IPS-15b (cell line): ENCODE measurements around the gene FAM217B.
A peak's percentile ranks its signal among the peaks of the same experiment; 100 is the strongest.

Experiments
- H3K27me3 ChIP-seq: one replicate; pipeline ENCODE4 v1.6.1; 2013; ENCODE audit warnings: low read length; ENCODE audit not compliant: control insufficient read depth, insufficient read depth
- H3K36me3 ChIP-seq: one replicate; pipeline ENCODE4 v1.6.1; 2013; ENCODE audit warnings: low read length; ENCODE audit not compliant: control insufficient read depth, insufficient read depth
- H3K4me1 ChIP-seq: one replicate; pipeline ENCODE4 v1.6.1; 2013; ENCODE audit warnings: mild to moderate bottlenecking, low read length; ENCODE audit not compliant: control insufficient read depth, insufficient read depth
- H3K4me3 ChIP-seq: one replicate; pipeline ENCODE4 v1.5.1; 2013; ENCODE audit warnings: low read depth, low read length
- H3K9ac ChIP-seq: one replicate; pipeline ENCODE4 v1.6.1; 2013; ENCODE audit warnings: low read depth, mild to moderate bottlenecking, low read length
- H3K9me3 ChIP-seq: one replicate; pipeline ENCODE4 v1.6.1; 2013; ENCODE audit warnings: mild to moderate bottlenecking, low read length; ENCODE audit not compliant: control insufficient read depth, insufficient read depth

FAM217B gene

GRCh38 chr20:59940129-59940955 is at the start of gene FAM217B, which contains the start of gene PPP1R3D:
Gene FAM217B (plus strand): TSS chr20:59940389. CDS start chr20:59943944, 3,555 bp downstream.
Gene PPP1R3D (minus strand): TSS chr20:59940305. CDS start chr20:59939931, 374 bp downstream.
- Histone ChIP-seq H3K9me3 (peaks cover 4% of the 10 kb centered on the region), H3K4me1 (no peaks in the 10 kb centered on the region), H3K4me3 (peak within 1 kb of the TSS; percentile 98), H3K27me3 (peaks cover 35% of the 10 kb centered on the region), H3K9ac (peak within 1 kb of the TSS; percentile 95), H3K36me3 (peaks cover 4% of the 10 kb centered on the region)

- Histone ChIP-seq H3K36me3 (no peaks in the 10 kb centered on the region), H3K4me3 (no peak overlapping the region)
Measured at GRCh38 chr20:59891581-59891980, 48.6 kb upstream of the FAM217B start.

GRCh38 chr20:59895908-59896307 is 44.3 kb upstream of the FAM217B start:
- no peak overlapping the region for H3K9ac ChIP-seq
- H3K4me3 ChIP-seq = no peak overlapping the region
- H3K4me1 ChIP-seq = no peaks in the 10 kb centered on the region
- H3K9me3 ChIP-seq = no peaks in the 10 kb centered on the region
- no peaks in the 10 kb centered on the region for H3K27me3 ChIP-seq
- H3K36me3 ChIP-seq = no peaks in the 10 kb centered on the region

More at GRCh38 chr20:59891581-59891980, 48.6 kb upstream of the FAM217B start:
- Histone ChIP-seq H3K9me3 (no peaks in the 10 kb centered on the region), H3K4me1 (no peaks in the 10 kb centered on the region), H3K9ac (no peak overlapping the region), H3K27me3 (no peaks in the 10 kb centered on the region)

- no peaks in the 10 kb centered on the region for H3K27me3 ChIP-seq
- no peaks in the 10 kb centered on the region for H3K4me1 ChIP-seq
- no peak overlapping the region for H3K4me3 ChIP-seq
- H3K36me3 ChIP-seq = no peaks in the 10 kb centered on the region
- H3K9ac ChIP-seq = no peak overlapping the region
- H3K9me3 ChIP-seq = no peaks in the 10 kb centered on the region
Measured at GRCh38 chr20:59902470-59902869, 37.7 kb upstream of the FAM217B start.

GRCh38 chr20:59903621-59904020 is 36.6 kb upstream of the FAM217B start:
- Histone ChIP-seq H3K36me3 (no peaks in the 10 kb centered on the region), H3K9ac (no peak overlapping the region)

GRCh38 chr20:59908855-59909254 is 31.3 kb upstream of the FAM217B start:
- H3K4me3 ChIP-seq = no peak overlapping the region
- no peaks in the 10 kb centered on the region for H3K9me3 ChIP-seq
- no peaks in the 10 kb centered on the region for H3K36me3 ChIP-seq
- no peaks in the 10 kb centered on the region for H3K4me1 ChIP-seq
- no peak overlapping the region for H3K9ac ChIP-seq
- H3K27me3 ChIP-seq = no peaks in the 10 kb centered on the region

More at GRCh38 chr20:59903621-59904020, 36.6 kb upstream of the FAM217B start:
- no peaks in the 10 kb centered on the region for H3K27me3 ChIP-seq
- H3K9me3 ChIP-seq = no peaks in the 10 kb centered on the region
- no peak overlapping the region for H3K4me3 ChIP-seq
- no peaks in the 10 kb centered on the region for H3K4me1 ChIP-seq

GRCh38 chr20:59911041-59911440 is 29.1 kb upstream of the FAM217B start:
- Histone ChIP-seq H3K9me3 (no peaks in the 10 kb centered on the region), H3K36me3 (no peaks in the 10 kb centered on the region), H3K9ac (no peak overlapping the region), H3K27me3 (no peaks in the 10 kb centered on the region), H3K4me1 (no peaks in the 10 kb centered on the region), H3K4me3 (no peak overlapping the region)

- Histone ChIP-seq H3K9me3 (no peaks in the 10 kb centered on the region), H3K9ac (no peak overlapping the region), H3K4me3 (no peak overlapping the region), H3K4me1 (no peaks in the 10 kb centered on the region), H3K36me3 (no peaks in the 10 kb centered on the region), H3K27me3 (no peaks in the 10 kb centered on the region)
Measured at GRCh38 chr20:59912609-59913008, 27.6 kb upstream of the FAM217B start.

GRCh38 chr20:59920944-59921343 is 19.2 kb upstream of the FAM217B start:
- no peak overlapping the region for H3K4me3 ChIP-seq
- H3K4me1 ChIP-seq = no peaks in the 10 kb centered on the region
- H3K36me3 ChIP-seq = no peaks in the 10 kb centered on the region
- H3K27me3 ChIP-seq = no peaks in the 10 kb centered on the region
- no peak overlapping the region for H3K9ac ChIP-seq
- H3K9me3 ChIP-seq = no peaks in the 10 kb centered on the region

- H3K36me3 ChIP-seq = no peaks in the 10 kb centered on the region
- H3K4me3 ChIP-seq = no peak overlapping the region
- H3K9me3 ChIP-seq = no peaks in the 10 kb centered on the region
- no peaks in the 10 kb centered on the region for H3K27me3 ChIP-seq
- H3K9ac ChIP-seq = no peak overlapping the region
- no peaks in the 10 kb centered on the region for H3K4me1 ChIP-seq
Measured at GRCh38 chr20:59923514-59923913, 16.7 kb upstream of the FAM217B start.

- H3K4me1 ChIP-seq = no peaks in the 10 kb centered on the region
- H3K9me3 ChIP-seq = no peaks in the 10 kb centered on the region
- no peak overlapping the region for H3K4me3 ChIP-seq
- no peaks in the 10 kb centered on the region for H3K27me3 ChIP-seq
- no peaks in the 10 kb centered on the region for H3K36me3 ChIP-seq
- no peak overlapping the region for H3K9ac ChIP-seq
Measured at GRCh38 chr20:59925359-59925758, 14.8 kb upstream of the FAM217B start.

GRCh38 chr20:59925899-59926298 is 14.3 kb upstream of the FAM217B start:
- H3K27me3 ChIP-seq = no peaks in the 10 kb centered on the region
- H3K36me3 ChIP-seq = no peaks in the 10 kb centered on the region
- no peak overlapping the region for H3K4me3 ChIP-seq
- no peaks in the 10 kb centered on the region for H3K4me1 ChIP-seq
- H3K9ac ChIP-seq = no peak overlapping the region
- no peaks in the 10 kb centered on the region for H3K9me3 ChIP-seq
